GOT3 (cell line): ENCODE results near the gene SEMA6B.
A peak's percentile ranks its signal among the peaks of the same experiment; 100 is the strongest.

Experiments used
- DNase-seq: peaks from one replicate; lab custom pipeline; 2025; ENCODE audit warnings: mixed read lengths; lab: John Stamatoyannopoulos, UW

SEMA6B gene

DNA sequence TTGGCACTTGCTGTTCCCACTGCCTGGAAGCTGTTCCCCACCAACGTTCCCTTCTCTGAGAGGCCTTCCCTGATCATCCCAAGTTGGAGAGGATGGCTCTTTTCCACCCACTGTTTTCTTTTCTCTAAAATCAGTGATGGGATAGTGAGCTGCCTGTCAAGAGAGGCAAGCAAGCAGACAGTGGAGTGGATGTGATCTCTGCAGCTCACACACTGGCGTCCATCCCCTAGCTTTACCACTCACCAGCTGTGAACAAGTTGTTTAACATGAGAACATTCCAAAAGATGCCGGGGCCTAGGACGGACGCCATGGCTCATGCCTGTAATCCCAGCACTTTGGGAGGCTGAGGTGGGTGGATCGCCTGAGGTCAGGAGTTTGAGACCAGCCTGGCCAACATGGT, 28.0 kb upstream of the SEMA6B start:
- DNase-seq: no peak

DNA sequence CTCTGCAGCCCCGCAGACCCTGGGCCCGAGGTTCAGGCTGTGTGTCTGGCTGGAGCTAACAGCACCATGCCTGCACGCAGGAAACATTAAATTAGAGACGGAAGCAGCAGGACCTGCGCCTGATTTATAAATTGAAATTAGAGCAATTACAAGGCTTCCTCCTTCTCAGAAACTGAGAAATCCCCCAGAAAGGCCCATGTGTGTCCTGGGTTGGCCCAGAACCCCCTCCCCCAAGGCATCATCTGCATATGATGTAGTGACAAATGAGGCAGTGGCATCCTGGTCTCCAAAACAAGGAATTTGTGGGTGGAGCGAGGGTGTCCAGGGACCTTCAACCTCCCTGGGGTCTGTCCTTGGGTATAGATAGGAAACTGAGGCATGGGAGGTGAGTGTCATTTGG, 27.2 kb upstream of the SEMA6B start:
- no peak for DNase-seq

DNA sequence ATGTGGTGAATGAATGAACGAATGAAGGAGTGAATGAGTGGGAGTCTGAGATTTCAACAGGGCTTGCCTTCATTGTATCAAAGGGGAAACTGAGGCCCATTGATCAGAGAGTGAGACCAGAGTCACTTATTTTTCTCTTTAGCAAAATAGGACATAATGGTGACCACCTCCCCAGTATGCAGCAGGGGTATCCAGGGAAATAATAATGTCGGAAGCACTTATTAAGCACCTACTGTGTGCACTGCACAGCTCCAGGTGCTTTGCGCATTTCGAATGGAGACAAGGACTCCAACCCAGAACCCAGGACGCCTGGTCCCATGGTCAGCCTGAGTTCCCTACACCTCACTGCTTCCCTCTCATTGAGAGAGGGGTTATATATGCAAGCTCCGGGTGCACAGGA, 26.8 kb upstream of the SEMA6B start:
- no peak for DNase-seq

DNA sequence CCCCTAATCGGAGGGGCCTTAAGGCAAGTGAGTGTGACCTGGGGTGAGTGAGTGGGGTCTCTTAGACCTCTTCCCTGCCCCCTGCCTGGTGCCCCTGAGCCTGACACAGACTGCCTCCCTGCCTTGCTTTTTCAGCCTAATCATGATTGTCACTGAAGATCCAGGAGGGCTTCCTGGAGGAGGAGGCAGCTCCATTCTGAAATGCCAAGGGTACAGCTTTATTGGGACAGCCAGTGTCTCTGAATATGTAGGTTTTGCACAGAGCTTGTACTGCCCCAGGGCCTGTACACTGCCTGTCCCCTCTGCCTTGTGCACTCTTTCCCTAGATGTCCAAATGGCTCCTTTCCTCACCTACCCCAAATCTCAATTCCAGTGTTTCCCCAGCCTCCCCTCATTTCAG, 26.1 kb upstream of the SEMA6B start:
- no peak for DNase-seq

- no peak for DNase-seq
Measured at GRCh38 chr19:4584670-4585460, 25.4 kb upstream of the SEMA6B start.

GRCh38 chr19:4583961-4584669, 24.6 kb upstream of the SEMA6B start:
- DNase-seq: no peak

- no peak for DNase-seq
Measured at GRCh38 chr19:4582980-4583842, 23.7 kb upstream of the SEMA6B start.

GRCh38 chr19:4581666-4582553, 22.4 kb upstream of the SEMA6B start:
- no peak for DNase-seq

DNA sequence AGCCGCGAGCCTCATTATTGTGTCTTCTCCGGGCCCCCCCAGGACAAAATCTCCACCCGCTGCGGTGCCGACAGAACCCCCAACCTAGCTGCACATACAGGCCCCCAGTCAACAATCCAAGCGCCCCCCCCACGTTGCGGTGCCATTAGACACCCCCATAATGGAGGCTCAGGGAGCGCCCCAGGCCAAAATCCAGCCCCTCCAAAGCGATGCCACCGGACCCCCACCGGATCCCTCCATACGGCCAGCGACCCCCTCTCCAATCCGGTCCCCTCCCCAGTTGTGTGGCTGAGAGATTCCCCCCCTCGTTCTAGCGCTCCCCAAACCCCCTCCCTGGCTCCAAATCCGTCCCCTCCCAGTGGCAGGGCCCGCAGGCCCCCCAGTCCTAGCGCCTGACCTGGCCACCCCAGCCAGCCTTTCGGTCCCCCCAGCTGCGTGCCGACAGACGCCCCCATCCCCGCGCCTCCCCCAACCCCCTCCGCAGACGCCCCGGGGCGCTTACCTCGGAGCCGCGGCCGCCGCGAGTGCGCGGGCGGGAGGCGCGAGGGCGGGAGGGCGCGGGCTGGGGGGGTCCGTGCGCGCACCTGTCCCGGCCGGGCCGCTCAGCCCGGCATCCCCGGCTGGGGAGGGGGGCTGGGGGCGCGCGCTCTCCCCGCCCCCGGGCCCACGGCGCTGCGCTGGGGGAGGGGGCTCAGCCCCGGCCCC, 21.6 kb upstream of the SEMA6B start:
- no peak for DNase-seq

- DNase-seq: no peak
Measured at GRCh38 chr19:4580021-4580901, 20.8 kb upstream of the SEMA6B start.

DNA sequence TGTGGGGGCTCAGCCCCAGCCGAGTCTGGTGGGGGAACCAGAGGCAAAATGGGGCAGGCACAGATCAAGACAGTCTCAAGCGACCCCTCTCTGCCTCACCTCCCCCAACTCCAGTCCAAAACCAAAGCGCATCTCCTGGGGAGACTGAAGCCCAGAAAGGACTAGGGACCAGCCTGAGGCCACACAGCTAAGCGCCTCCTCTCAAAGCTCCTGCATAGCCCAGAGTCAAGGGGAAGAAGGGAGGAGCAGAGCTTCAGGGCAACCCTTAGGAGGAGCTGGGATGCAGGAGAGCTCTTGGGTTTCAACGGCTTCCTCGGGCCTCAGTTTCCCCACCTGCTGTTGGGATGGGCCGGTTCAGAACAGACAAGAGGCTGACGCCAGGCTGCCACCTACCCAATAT, 19.9 kb upstream of the SEMA6B start:
- DNase-seq: no peak

- DNase-seq: no peak
Measured at GRCh38 chr19:4578552-4579248, 19.2 kb upstream of the SEMA6B start.

- no peak for DNase-seq
Measured at GRCh38 chr19:4577020-4577782, 17.7 kb upstream of the SEMA6B start.

DNA sequence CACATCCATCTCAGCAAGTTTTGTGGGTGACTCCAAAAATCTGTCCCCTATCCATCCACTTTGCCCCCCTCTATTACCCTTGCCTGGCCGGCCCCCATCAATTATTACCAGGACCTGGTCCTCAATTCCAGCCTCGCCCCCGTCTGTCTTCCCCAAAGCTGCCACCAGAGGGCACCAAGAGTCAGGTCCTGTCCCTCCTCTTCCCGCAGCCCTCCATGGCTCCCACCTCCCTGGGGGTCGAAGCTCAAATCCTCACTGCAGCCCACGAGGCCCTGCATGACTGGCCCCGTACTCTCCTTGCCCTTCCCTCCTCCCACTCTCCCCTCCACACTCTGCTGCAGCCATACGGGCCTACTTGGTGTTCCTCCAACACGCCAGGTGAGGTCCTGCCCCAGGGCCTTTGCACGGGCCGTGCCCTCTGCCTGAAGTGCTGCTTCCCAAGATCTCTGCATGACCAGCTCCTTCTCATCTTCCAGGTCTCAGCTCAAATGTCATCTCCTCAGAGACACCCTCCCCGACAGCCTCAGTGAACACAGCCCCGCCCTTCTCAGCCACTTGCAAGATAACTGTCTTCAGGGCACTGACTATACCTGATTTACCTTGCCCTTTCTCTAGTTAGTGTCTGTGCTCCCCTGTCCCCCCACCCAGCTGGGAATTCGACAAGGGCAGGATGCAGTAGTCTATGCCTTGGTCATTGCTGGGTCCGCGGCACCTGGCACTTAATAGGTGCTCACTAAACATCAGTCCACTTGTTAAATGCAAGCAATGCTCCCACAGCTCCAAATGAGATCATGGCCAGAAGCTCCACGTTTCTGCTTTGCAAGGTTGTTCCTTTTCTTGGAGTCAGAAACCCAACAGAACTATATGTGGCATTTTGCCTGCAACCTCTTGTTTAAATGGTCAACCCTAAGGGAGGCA, 16.8 kb upstream of the SEMA6B start:
- DNase-seq: no peak

GRCh38 chr19:4575267-4576015, 16.0 kb upstream of the SEMA6B start:
- DNase-seq: peak; percentile 61

DNA sequence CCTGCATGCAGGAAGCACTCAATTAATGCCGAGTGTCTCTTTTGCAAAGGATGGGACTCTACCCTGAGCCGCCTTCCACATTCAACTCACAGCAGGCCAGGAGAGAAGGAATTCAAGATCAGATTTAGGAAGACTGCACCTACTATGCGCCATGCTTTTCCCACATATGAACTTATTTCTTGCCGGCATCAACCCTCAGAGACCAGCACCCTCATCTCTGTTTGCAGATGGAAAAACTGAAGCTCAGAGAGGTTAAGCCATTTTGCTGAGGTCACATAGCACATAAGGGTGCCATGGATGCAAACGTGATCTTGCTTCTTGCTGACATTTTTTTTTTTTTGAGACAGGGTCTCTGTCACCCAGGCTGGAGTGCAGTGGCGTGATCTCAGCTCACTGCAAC, 14.2 kb upstream of the SEMA6B start:
- DNase-seq: no peak
